ENCODE data around the gene CNTN5.

DNA sequence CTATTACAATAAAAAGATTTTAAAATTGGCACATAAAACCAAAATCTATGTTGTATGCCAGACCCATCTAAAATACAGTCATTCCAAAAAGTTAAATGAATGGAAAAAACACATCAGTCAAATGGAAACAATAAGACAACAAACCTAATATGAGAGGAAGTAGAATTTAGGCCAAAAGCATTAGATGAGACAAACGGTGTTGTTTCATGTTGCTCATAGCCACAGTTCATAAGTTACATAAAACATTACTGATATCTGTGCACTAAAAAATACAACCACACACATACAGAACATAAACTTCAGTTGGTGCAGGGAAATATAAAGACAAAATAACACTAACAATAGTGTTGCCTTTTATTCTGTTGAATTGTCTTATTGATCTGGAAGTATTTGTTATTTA lies 661.9 kb downstream of the CNTN5 start:
- TF ChIP-seq, protein P1, sequence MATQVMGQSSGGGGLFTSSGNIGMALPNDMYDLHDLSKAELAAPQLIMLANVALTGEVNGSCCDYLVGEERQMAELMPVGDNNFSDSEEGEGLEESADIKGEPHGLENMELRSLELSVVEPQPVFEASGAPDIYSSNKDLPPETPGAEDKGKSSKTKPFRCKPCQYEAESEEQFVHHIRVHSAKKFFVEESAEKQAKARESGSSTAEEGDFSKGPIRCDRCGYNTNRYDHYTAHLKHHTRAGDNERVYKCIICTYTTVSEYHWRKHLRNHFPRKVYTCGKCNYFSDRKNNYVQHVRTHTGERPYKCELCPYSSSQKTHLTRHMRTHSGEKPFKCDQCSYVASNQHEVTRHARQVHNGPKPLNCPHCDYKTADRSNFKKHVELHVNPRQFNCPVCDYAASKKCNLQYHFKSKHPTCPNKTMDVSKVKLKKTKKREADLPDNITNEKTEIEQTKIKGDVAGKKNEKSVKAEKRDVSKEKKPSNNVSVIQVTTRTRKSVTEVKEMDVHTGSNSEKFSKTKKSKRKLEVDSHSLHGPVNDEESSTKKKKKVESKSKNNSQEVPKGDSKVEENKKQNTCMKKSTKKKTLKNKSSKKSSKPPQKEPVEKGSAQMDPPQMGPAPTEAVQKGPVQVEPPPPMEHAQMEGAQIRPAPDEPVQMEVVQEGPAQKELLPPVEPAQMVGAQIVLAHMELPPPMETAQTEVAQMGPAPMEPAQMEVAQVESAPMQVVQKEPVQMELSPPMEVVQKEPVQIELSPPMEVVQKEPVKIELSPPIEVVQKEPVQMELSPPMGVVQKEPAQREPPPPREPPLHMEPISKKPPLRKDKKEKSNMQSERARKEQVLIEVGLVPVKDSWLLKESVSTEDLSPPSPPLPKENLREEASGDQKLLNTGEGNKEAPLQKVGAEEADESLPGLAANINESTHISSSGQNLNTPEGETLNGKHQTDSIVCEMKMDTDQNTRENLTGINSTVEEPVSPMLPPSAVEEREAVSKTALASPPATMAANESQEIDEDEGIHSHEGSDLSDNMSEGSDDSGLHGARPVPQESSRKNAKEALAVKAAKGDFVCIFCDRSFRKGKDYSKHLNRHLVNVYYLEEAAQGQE (IDR thresholded peaks at IDR 0.05; ENCODE audit: low read depth, low read length), result no peak
- TF ChIP-seq ZNF24 (IDR thresholded peaks at IDR 0.05) (no peak), FOS (IDR thresholded peaks at IDR 0.05; ENCODE audit: borderline replicate concordance, extremely low read depth, insufficient read length) (no peak), TARDBP (IDR thresholded peaks at IDR 0.05; ENCODE audit: borderline replicate concordance) (no peak), HDAC2 (IDR thresholded peaks at IDR 0.05) (no peak), CREB1 (IDR thresholded peaks at IDR 0.05; ENCODE audit: low read depth) (no peak), RB1 (IDR thresholded peaks at IDR 0.05; ENCODE audit: borderline replicate concordance) (no peak)
